Uterus (tissue), 4 donors: ENCODE measurements around the gene KCNG2. TPM values are rescaled to one million over a fixed set of nuclear protein-coding genes. Genes with fewer than 3 reads are reported as not detected.

Experiments used
- DNase-seq, 2 donors: peaks; one replicate each; pipeline ENCODE4 v3.0.0-alpha.2; 2019 to 2020
- H3K27ac ChIP-seq, 2 donors: fragments of 200-600 bp; sonication (generic); 1 replicate in 1 of 2; 2 replicates in 1 of 2; pipeline ENCODE4 v1.5.1; 2016 to 2018
- H3K27me3 ChIP-seq, 2 donors: fragments of 200-600 bp; sonication (generic); one replicate each; pipeline ENCODE4 v1.5.1; 2018 to 2019; ENCODE audit warnings: control low read depth in 1 of 2
- H3K36me3 ChIP-seq, 2 donors: fragments of 200-600 bp; sonication (generic); one replicate each; pipeline ENCODE4 v1.5.1; 2019; ENCODE audit warnings: control low read depth in 1 of 2
- H3K4me1 ChIP-seq, 2 donors: fragments of 200-600 bp; sonication (generic); one replicate each; pipeline ENCODE4 v1.5.1; 2018 to 2019; ENCODE audit warnings: control low read depth in 1 of 2
- H3K4me3 ChIP-seq, 2 donors: fragments of 200-600 bp; sonication (generic); 1 replicate in 1 of 2; 2 replicates in 1 of 2; pipeline ENCODE4 v1.5.1; 2018 to 2019; ENCODE audit warnings: mild to moderate bottlenecking in 1 of 2
- H3K9me3 ChIP-seq, 2 donors: fragments of 200-600 bp; sonication (generic); one replicate each; pipeline ENCODE4 v1.5.1; 2019; ENCODE audit warnings: control low read depth in 1 of 2
- POLR2A ChIP-seq, 2 donors: fragments of 450-650 bp; IDR thresholded peaks; one replicate each; pipeline ENCODE4 v1.6.1; 2016; ENCODE audit warnings: antibody characterized with exemption in 2 of 2, mild to moderate bottlenecking in 1 of 2, moderate library complexity in 1 of 2
- intact Hi-C: fragments of 100-400 bp; cut with DNase I; formaldehyde crosslinking; loops from one replicate; pipeline ENCODE4 v1.15.1; 2023; ENCODE audit warnings: low total_unique reads
- total RNA-seq, 4 donors: library from RNA; depleted of rRNA in 3 of 4; stranded (reverse); fragments of >200 nt in 3 of 4; gene quantifications; one replicate each; pipeline versions ENCODE4 v1.1.0 to v1.2.4, GENCODE V29; 2014 to 2023
- TF ChIP-seq, protein P1 (sequence below), 4 experiments: fragments of 200-600 bp in 2 of 4; fragments of 450-650 bp in 2 of 4; sonication (generic) in 2 of 4; IDR thresholded peaks; one replicate each; pipeline ENCODE4 v1.5.1; 2016 to 2019; ENCODE audit warnings: antibody characterized with exemption in 4 of 4, mild to moderate bottlenecking in 2 of 4, moderate library complexity in 1 of 4
- donor health status: DM: yes; HTN: yes; CAD: no.

Gene KCNG2
- total RNA-seq, 4 donors from 2014 or later = 0.59 TPM; not detected in 3

DNA sequence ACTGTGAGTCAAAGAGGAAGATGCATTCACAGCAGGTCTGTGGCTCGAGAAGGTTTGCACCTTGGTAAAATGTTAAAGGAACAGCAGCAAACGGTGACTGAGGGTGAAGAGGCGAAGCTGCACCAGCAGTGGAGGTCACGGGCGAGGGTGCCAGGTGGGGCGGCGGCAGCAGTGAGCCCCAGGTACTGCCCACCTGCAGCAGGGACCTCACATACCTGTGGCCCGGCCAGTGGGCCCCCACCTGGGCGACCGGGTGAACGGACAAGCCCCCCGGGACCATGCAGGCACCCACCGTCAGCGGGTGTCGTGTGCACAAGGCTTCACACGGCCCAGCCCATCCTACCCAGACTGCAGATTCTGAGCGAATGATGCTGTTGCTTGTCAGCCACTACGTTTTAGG lies 23.6 kb upstream of the KCNG2 start:
- no peak for TF ChIP-seq POLR2A (IDR thresholded peaks at IDR 0.05)
- TF ChIP-seq, protein P1, sequence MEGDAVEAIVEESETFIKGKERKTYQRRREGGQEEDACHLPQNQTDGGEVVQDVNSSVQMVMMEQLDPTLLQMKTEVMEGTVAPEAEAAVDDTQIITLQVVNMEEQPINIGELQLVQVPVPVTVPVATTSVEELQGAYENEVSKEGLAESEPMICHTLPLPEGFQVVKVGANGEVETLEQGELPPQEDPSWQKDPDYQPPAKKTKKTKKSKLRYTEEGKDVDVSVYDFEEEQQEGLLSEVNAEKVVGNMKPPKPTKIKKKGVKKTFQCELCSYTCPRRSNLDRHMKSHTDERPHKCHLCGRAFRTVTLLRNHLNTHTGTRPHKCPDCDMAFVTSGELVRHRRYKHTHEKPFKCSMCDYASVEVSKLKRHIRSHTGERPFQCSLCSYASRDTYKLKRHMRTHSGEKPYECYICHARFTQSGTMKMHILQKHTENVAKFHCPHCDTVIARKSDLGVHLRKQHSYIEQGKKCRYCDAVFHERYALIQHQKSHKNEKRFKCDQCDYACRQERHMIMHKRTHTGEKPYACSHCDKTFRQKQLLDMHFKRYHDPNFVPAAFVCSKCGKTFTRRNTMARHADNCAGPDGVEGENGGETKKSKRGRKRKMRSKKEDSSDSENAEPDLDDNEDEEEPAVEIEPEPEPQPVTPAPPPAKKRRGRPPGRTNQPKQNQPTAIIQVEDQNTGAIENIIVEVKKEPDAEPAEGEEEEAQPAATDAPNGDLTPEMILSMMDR (IDR thresholded peaks at IDR 0.05) = no peak
- Histone ChIP-seq H3K4me1 (no peaks in the 10 kb centered on the region), H3K27me3 (peaks cover 0 to 4% of the 10 kb centered on the region in 2 donors), H3K27ac (no peak overlapping the region), H3K9me3 (no peaks in the 10 kb centered on the region), H3K4me3 (no peak overlapping the region), H3K36me3 (no peaks in the 10 kb centered on the region)
- intact Hi-C loops = no loop called here
- no peak for DNase-seq

DNA sequence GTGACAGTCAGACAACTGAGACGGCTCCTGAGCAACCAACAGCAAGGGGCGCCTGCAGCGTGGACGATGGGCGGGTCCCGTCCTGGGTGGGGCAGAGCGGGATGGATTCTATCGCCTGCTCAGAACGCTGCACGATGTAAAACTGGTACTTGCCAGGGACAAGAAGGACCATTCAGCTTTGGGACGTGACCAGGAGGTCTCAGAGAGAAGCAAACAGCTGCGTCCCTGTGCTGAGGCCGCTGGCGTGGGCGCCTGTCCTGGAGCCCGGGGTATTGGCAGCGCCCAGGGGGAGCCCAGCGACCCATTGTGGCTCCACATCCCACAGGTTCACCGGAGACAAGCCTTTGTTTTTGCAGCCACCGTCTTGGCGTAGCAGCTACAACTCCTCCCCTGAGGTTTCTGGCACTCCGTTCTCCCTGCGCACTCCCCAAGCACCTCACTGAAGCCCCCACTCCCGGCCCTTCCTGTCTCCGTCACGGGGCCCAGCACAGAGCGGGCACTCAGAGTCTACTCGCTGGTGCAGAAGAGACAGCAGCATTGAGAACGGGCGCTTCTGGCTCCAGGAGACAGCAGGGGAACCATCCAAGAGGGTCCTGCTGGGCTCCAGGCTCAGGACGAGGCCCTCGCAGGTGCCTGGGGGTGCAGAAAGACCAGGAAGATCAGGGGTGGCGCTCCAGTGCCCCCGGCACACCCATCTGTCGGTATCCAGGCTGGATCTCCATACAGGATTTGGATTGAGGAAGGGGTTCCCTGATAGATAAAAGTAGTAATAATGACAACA lies 22.1 kb upstream of the KCNG2 start:
- no peak overlapping the region for H3K4me3 ChIP-seq
- intact Hi-C loops = no loop called here
- H3K9me3 ChIP-seq = no peaks in the 10 kb centered on the region
- no peak overlapping the region for H3K27ac ChIP-seq
- TF ChIP-seq POLR2A (IDR thresholded peaks at IDR 0.05) = no peak
- TF ChIP-seq, protein P1 (IDR thresholded peaks at IDR 0.05) = no peak
- no peaks in the 10 kb centered on the region for H3K4me1 ChIP-seq
- H3K27me3 ChIP-seq = peaks cover 0 to 4% of the 10 kb centered on the region in 2 donors
- no peaks in the 10 kb centered on the region for H3K36me3 ChIP-seq
- no peak for DNase-seq

DNA sequence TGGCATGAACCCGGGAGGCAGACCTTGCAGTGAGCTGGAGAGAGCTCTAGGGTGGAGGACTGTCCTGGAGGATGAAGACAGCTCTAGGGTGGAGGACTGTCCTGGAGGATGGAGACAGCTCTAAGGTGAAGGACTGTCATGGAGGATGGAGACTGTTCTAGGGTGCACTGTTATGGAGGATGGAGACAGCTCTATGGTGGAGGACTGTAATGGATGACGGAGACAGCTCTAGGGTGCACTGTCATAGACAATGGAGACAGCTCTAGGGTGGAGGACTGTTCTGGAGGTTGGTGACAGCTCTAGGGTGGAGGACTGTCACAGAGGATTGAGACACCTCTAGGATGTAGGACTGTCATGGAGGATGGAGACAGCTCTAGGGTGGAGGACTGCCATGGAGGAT lies 21.1 kb upstream of the KCNG2 start:
- Histone ChIP-seq H3K27ac (no peak overlapping the region), H3K27me3 (peaks cover 0 to 4% of the 10 kb centered on the region in 2 donors), H3K36me3 (no peaks in the 10 kb centered on the region), H3K4me3 (no peak overlapping the region), H3K9me3 (no peaks in the 10 kb centered on the region), H3K4me1 (no peaks in the 10 kb centered on the region)
- intact Hi-C loops = no loop called here
- TF ChIP-seq POLR2A (IDR thresholded peaks at IDR 0.05) = no peak
- TF ChIP-seq, protein P1 (IDR thresholded peaks at IDR 0.05) = no peak
- no peak for DNase-seq

DNA sequence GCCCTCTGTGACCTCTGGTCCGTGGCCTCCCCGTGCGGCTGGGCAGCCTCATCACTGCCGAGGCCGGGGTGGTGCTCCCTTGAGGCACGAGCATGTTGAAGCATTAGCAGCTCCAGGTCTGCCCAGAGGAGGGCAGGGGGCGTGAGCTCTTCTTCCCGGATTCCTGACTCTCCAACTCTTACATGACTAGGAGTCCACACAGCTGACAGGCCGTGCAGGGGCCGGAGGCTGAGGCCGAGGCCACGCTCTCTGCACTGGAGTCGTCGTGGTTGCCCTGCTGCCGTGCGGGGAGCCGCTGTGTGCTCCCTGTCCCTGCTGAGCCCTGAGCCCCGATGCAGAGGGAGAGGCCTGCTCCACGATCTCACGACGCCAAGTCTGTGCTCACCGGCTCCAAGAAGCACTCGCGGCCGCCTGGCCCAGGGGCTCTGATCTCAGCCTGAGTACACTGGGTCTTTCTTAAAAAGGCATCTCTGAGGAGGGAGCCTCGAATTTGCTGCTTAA lies 19.4 kb upstream of the KCNG2 start:
- Histone ChIP-seq H3K27ac (no peak overlapping the region), H3K4me1 (no peaks in the 10 kb centered on the region), H3K4me3 (no peak overlapping the region), H3K27me3 (no peaks in the 10 kb centered on the region), H3K9me3 (no peaks in the 10 kb centered on the region), H3K36me3 (no peaks in the 10 kb centered on the region)
- DNase-seq = no peak
- intact Hi-C loops = no loop called here
- TF ChIP-seq, protein P1 (IDR thresholded peaks at IDR 0.05) = no peak
- no peak for TF ChIP-seq POLR2A (IDR thresholded peaks at IDR 0.05)

DNA sequence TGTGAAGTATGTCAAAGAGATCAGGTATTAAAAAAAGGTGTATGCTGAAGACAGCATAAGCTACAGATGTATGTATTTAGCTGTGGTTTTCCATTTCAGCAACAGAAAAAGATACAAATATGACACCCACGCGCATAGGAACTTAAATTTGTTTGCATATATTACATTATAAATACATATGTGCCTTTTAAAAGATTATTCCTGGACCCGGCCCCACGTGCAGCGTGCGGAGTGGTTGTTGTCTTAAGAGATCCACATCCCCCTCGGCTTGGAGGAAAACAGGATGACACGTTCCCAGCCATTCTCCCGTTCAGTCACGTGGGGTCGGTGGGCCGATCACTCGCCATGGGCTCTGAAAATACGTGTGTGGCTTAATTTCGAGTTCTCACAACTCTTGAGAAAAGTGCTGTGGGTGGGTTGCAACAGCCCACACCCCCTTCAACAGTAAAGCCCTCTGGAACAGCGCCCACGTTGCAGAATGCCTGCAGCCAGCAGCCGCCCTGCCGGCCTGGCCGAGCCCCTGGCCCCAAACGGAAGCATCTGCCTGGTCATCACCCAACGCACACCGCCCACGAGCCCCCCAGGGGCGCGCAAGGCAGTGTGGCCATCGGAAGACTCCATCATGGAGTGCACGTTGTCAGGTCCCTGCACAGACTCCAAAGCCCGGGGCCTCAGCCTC lies 18.6 kb upstream of the KCNG2 start:
- TF ChIP-seq, protein P1 (IDR thresholded peaks at IDR 0.05) = no peak
- TF ChIP-seq POLR2A (IDR thresholded peaks at IDR 0.05) = no peak

More for the DNA sequence above, 18.6 kb upstream of the KCNG2 start:
- intact Hi-C loops = no loop called here
- Histone ChIP-seq H3K27me3 (no peaks in the 10 kb centered on the region), H3K36me3 (no peaks in the 10 kb centered on the region), H3K27ac (no peak overlapping the region), H3K4me1 (no peaks in the 10 kb centered on the region), H3K9me3 (no peaks in the 10 kb centered on the region), H3K4me3 (no peak overlapping the region)
- no peak for DNase-seq
